Gastroesophageal sphincter (tissue), 4 donors: ENCODE data around the gene SPTBN2. TPM values are rescaled to one million over a fixed set of nuclear protein-coding genes. Genes with fewer than 3 reads are reported as not detected.

Experiments used
- ATAC-seq: fragments of 150-250 bp; one replicate; pipeline ENCODE4 v1.9.1; 2016; ENCODE audit warnings: mild to moderate bottlenecking, moderate library complexity
- H3K27ac ChIP-seq, 4 donors: fragments of 200-600 bp; sonication (generic) in 3 of 4; 1 replicate in 3 of 4; 2 replicates in 1 of 4; pipeline ENCODE4 v1.5.1; 2016 to 2019
- H3K27me3 ChIP-seq: fragments of 200-600 bp; sonication (generic); one replicate; pipeline ENCODE4 v1.5.1; 2019
- H3K36me3 ChIP-seq, 2 donors: fragments of 200-600 bp; sonication (generic); one replicate each; pipeline ENCODE4 v1.5.1; 2019; ENCODE audit warnings: control low read depth in 1 of 2
- H3K4me1 ChIP-seq, 3 donors: fragments of 200-600 bp; sonication (generic); 1 replicate in 2 of 3; 2 replicates in 1 of 3; pipeline ENCODE4 v1.5.1; 2016 to 2019; ENCODE audit warnings: control low read depth in 2 of 3
- H3K4me3 ChIP-seq, 2 donors: fragments of 200-600 bp; sonication (generic); one replicate each; pipeline ENCODE4 v1.5.1; 2019; ENCODE audit warnings: mild to moderate bottlenecking in 1 of 2, moderate library complexity in 1 of 2
- H3K9me3 ChIP-seq, 3 donors: fragments of 200-600 bp; sonication (generic); one replicate each; pipeline ENCODE4 v1.5.1; 2017 to 2019; ENCODE audit warnings: control low read depth in 2 of 3
- CTCF ChIP-seq, 4 experiments: fragments of 200-600 bp in 2 of 4; fragments of 450-650 bp in 2 of 4; sonication (generic) in 1 of 4; IDR thresholded peaks; one replicate each; pipeline ENCODE4 v1.5.1; 2017 to 2019; ENCODE audit warnings: antibody characterized with exemption in 4 of 4, mild to moderate bottlenecking in 2 of 4, moderate library complexity in 2 of 4
- EP300 ChIP-seq: sonication (generic); formaldehyde crosslinking; IDR thresholded peaks from one replicate; pipeline ENCODE4 v1.6.1; 2017; ENCODE audit warnings: antibody characterized with exemption, mild to moderate bottlenecking
- POLR2A ChIP-seq, 2 donors: fragments of 450-650 bp; IDR thresholded peaks; one replicate each; pipeline ENCODE4 v1.6.1; 2017; ENCODE audit warnings: antibody characterized with exemption in 2 of 2, mild to moderate bottlenecking in 2 of 2, moderate library complexity in 1 of 2
- POLR2AphosphoS5 ChIP-seq: sonication (generic); formaldehyde crosslinking; IDR thresholded peaks from one replicate; pipeline ENCODE4 v1.6.1; 2017; ENCODE audit warnings: antibody characterized with exemption
- WGBS, 2 donors: methylation state at CpG; one replicate each; pipeline ENCODE4 v1.1.5; 2018; ENCODE audit warnings: low coverage in 1 of 2; 5-methylcytosine and 5-hydroxymethylcytosine counted together
- total RNA-seq, 4 donors: library from RNA; depleted of rRNA; stranded (reverse); fragments of >200 nt; gene quantifications; one replicate each; pipeline ENCODE4 v1.1.0, GENCODE V29; 2016

The SPTBN2 gene
- total RNA-seq, 4 donors from 2014 or later: 1.8 to 19.5 (median 5.6) TPM

DNA sequence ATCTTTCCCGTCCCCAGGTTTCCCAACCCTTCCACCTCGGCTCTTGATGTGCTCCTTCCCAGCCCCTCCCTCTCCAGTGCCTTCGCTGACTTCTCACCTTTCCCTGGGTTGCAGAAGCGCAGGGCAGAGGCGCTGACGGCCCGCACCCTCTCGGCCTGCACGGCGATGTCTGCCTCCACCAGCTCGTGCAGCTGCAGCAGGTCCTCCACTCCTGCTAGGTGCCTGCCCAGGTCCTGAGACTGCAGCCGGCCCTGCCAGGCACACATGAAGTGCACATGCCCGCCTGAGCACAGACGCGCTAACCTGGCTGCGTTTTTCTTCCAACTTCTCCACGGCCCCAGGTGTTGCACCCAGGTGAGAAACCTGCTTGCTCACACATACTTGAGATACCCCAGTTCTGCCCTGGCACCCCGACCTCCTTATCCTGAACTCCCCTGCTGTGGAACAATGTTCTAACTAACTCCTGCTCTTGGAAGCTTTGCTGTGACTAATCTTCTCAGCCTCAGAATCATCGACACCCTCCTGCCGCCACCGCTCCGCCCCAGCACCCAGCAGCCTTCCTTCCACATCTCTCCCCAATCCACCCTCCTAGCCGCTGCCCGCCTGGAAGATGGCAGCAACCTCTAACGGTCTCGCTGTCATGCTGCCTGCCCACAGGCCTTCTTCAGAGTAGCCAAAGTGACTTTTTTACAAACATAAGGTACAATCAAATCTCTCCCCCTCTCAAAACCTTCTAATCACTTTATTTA is 23.3 kb downstream of the SPTBN2 start:
- no peak overlapping the region for H3K27ac ChIP-seq
- no peak for ATAC-seq
- H3K36me3 ChIP-seq: no peaks in the 10 kb centered on the region
- no peak overlapping the region for H3K4me3 ChIP-seq
- TF ChIP-seq EP300 (no peak), CTCF (IDR thresholded peaks at IDR 0.05) (no peak), POLR2AphosphoS5 (no peak), POLR2A (IDR thresholded peaks at IDR 0.05) (no peak)
- WGBS, 2 donors: 91 to 93% methylated on average over 11 to 14 of the region's 26 CpGs
- no peaks in the 10 kb centered on the region for H3K9me3 ChIP-seq
- H3K27me3 ChIP-seq: no peaks in the 10 kb centered on the region
- no peaks in the 10 kb centered on the region for H3K4me1 ChIP-seq

- ATAC-seq: no peak
- no peak for TF ChIP-seq POLR2A (IDR thresholded peaks at IDR 0.05)
- TF ChIP-seq POLR2AphosphoS5: no peak
- no peak for TF ChIP-seq EP300
- TF ChIP-seq CTCF (IDR thresholded peaks at IDR 0.05): no peak
- no peaks in the 10 kb centered on the region for H3K36me3 ChIP-seq
- H3K27ac ChIP-seq: no peak overlapping the region
- H3K27me3 ChIP-seq: no peaks in the 10 kb centered on the region
- no peak overlapping the region for H3K4me3 ChIP-seq
- no peaks in the 10 kb centered on the region for H3K4me1 ChIP-seq
- H3K9me3 ChIP-seq: peaks cover 0 to 2% (median 0%) of the 10 kb centered on the region in 3 donors
- WGBS, 2 donors: 93% methylated on average over 3 of the region's 46 CpGs; no CpG with 5 or more reads in 1 of the 2 donors
These were observed 24.2 kb downstream of the SPTBN2 start for GRCh38 chr11:66704659-66705360.

GRCh38 chr11:66701432-66702240 is 27.4 kb downstream of the SPTBN2 start:
- Histone ChIP-seq H3K36me3 (no peaks in the 10 kb centered on the region), H3K27ac (no peak overlapping the region), H3K27me3 (no peaks in the 10 kb centered on the region), H3K9me3 (peaks cover 0 to 10% (median 0%) of the 10 kb centered on the region in 3 donors), H3K4me3 (no peak overlapping the region), H3K4me1 (no peaks in the 10 kb centered on the region)
- WGBS, 2 donors: 93% methylated on average over 6 of the region's 10 CpGs; no CpG with 5 or more reads in 1 of the 2 donors
- TF ChIP-seq POLR2A (IDR thresholded peaks at IDR 0.05) (no peak), POLR2AphosphoS5 (no peak), CTCF (IDR thresholded peaks at IDR 0.05) (no peak), EP300 (no peak)
- no peak for ATAC-seq

- ATAC-seq: no peak
- Histone ChIP-seq H3K36me3 (no peaks in the 10 kb centered on the region), H3K9me3 (peaks cover 0 to 10% (median 0%) of the 10 kb centered on the region in 3 donors), H3K27me3 (no peaks in the 10 kb centered on the region), H3K27ac (no peak overlapping the region), H3K4me3 (no peak overlapping the region), H3K4me1 (no peaks in the 10 kb centered on the region)
- WGBS, 2 donors: no CpG with 5 or more reads among the region's 27 CpGs
- TF ChIP-seq EP300: no peak
- TF ChIP-seq POLR2A (IDR thresholded peaks at IDR 0.05): no peak
- no peak for TF ChIP-seq POLR2AphosphoS5
- TF ChIP-seq CTCF (IDR thresholded peaks at IDR 0.05): no peak
These were observed 28.3 kb downstream of the SPTBN2 start for GRCh38 chr11:66700742-66701141.
